ENCODE measurements around the gene ZBTB7B.
A peak's percentile ranks its signal among the peaks of the same experiment; 100 is the strongest.

GRCh38 chr1:154998201-154998780, 4.3 kb upstream of the ZBTB7B start:
- peak; percentile 69 for TF ChIP-seq CTCF (conservative IDR thresholded peaks at IDR 0.05; ENCODE audit: low read length)
- no peak for TF ChIP-seq EZH2phosphoT487 (IDR thresholded peaks at IDR 0.05; ENCODE audit: borderline replicate concordance, low read depth, low read length)

All from OCI-LY7 (cell line).